SKM-1 (cell line): ENCODE measurements around the gene MMP24.

Experiments used
- DNase-seq: peaks from one replicate; lab custom pipeline; 2025; ENCODE audit not compliant: unreplicated experiment; lab: John Stamatoyannopoulos, UW

Gene MMP24

DNA sequence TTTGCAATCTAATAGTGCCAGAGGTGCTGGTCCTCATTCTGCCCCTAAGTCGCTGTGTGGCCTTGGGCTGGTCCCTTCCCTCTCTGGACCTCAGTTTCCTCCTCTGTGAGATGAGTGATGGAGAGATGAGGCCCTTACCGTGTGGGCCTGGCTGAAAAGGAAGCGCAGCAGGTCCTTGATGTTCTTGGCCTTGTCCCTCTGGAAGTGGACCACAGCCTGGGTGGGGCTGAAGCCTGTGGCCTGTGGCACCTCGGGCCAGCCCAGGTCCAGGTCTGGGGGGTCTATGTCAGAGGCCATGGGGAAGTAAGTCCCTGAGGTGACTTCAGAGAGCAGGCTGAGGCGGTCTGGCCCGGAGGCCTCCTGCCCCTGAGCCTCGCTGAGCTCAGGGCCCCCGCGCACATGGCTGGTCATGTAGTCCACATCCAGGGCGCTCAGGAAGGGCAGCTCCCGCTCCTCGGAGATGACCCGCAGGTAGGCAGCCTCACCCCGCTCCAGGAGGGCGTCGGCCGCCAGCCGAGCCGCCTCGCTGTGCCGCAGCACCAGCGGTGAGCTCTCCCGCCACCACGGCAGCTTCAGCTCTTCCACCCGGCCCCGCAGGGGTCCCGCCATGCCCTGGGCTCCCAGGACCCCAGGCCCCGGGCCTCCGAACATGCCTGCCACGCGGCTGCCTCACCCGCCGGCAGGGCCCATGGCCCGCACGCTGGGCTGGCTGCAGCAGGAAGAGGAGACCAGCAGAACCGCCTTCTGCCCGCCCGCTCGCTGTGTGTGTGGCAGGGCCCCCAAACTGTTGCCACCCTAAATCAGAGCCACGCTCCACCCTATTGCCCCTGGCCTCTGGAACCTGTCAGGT, 65.4 kb downstream of the MMP24 start, which contains the start of gene FAM83C:
Gene FAM83C (minus strand): TSS at position 772 of the 850 bp plus-strand sequence. CDS start 121 bp downstream, at position 651.
- no peak for DNase-seq

DNA sequence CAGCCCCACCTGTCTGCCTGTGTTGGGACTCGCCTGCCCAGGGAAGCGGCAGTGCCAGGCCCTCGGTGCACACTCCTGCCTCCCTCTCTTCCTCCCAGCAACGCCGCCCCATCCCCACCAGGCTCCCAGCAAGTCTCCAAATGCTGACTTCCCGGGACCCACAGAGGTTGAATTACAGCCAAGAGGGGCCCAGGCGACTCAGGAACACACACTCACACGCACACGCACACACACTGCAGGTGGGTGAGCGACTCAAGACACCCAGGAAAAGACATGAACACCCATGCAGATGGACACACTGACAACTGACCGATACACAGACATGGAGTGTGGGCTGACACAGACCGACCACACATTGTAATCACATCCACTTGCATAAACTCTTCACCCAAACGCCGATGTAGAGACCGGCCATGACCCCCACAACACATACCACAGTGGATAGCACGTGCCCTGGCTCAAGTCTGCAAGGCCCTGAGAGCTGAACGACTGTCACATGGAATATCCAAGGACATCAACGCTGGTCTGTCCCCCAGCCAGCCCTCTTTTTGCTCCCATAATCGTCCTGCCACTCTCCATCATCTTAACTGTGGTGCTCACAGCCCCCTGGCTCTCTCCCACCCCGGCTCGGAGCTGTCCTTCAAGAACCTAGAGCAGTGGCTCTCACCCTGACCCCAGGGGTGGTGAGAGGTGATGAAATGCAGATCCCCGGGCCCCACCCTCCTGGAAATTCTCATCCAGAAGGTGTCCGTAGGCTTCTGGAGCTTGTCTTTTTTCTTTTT, 66.2 kb downstream of the MMP24 start:
- DNase-seq, result no peak

DNA sequence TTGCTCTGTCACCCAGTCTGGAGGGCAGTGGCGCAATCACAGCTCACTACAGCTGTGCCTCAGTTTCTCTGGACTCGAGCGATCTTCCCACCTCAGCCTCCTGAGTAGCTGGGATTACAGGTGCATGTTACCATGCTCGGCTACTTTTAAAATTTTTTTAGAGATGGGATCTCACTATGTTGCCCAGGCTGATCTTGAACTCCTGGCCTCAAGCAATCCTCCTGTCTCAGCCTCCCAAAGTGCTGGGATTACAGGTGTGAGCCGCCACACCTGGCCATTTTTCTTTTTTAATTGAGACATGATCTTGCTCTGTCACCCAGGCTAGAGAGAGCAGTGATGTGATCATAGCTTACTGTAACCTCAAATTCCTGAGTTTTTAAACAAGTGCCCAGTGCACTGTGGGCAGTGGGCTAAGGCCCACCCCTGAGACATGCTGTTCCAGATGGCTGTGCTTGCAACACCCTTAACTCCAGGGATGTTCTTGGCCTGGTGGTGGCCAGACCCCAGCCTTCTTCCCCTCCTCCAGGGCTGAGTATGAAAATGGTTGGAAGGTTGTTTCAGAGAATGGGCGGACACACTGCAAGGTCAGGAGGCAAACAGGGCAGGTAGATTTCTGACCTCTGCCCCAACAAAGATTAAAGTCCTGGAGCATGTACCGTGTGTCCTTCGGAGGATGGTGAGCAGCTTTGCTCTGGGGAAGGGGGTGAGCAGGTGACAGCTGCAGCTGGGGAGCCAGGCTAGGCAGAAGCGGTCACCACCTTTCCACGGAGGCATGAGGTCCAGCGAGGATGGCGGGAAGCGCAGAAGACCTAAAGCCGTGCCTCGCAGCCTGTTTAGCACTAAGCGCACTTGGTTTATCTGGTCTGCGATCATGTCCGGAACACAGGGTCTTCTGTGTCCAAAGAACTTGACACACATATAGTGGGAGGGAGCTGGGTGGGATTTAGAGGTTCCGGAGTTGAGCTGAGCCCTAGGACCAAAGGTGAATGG, 67.1 kb downstream of the MMP24 start:
- no peak for DNase-seq

GRCh38 chr20:35294293-35294685, 67.8 kb downstream of the MMP24 start:
- DNase-seq, result no peak

GRCh38 chr20:35295058-35295457, 68.6 kb downstream of the MMP24 start:
- DNase-seq, result no peak

- DNase-seq, result no peak
Measured at GRCh38 chr20:35295674-35296073, 69.2 kb downstream of the MMP24 start.

- no peak for DNase-seq
Measured at GRCh38 chr20:35296101-35296554, 69.6 kb downstream of the MMP24 start.

- DNase-seq, result no peak
Measured at GRCh38 chr20:35297155-35297554, 70.7 kb downstream of the MMP24 start.

DNA sequence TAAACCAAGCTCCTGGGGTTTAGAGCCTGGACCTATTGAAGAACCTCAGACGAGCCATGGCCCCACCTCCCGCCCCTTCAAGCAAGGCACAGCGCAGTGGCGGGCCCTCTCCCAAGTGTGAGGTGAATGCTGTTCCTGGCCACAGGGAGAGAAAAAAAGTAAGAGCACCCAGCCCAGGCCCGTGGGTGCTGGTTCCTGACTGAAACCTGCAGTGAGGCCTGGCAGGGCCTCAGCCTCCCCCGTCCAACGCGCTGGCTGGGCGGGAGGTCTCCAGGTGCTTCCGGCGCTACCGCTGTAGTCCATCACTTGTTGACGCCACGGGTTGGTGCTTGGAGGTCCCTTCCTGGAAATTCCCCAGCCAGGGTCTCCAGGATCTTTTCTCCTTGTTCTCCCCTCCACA, 71.2 kb downstream of the MMP24 start:
- DNase-seq, result no peak

DNA sequence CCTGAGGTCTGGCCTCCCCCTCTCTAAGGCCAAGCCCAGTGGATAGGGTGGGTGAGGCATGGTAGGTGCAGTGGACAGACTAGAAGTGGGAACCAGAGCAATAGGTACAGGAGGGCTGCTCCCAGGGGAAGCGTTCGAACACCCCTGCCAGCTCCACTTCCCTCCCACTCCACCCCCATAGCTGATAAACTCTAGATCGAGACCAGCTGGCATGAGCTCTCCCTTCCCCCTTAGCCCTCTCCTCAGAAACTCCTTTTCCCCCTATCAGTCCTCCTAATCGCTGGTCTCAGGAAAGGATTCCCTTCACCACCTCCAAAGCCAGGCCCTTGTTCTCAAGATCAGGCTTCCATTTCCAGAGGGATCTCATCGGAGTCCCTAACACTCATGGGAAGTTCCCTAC, 71.8 kb downstream of the MMP24 start:
- DNase-seq, result no peak

DNA sequence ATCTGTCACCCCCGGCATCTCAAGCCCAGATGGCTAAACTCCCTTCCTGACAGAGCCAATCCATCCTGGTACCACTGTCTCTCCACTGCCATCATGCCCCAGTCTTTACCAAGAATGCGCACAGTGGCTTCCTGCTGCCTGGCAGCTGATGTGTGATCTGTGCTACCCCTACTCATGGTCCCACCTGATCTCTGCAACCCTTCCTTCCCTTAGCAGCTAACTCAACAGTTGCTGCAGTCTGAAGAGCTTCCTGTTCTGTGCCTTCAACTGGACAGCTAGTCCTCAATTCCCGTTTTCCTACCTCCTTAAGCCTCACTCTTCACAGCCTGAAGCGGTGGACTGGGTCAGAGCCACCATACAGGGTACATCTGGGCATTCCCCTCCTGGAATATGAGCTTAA, 73.3 kb downstream of the MMP24 start:
- no peak for DNase-seq

DNA sequence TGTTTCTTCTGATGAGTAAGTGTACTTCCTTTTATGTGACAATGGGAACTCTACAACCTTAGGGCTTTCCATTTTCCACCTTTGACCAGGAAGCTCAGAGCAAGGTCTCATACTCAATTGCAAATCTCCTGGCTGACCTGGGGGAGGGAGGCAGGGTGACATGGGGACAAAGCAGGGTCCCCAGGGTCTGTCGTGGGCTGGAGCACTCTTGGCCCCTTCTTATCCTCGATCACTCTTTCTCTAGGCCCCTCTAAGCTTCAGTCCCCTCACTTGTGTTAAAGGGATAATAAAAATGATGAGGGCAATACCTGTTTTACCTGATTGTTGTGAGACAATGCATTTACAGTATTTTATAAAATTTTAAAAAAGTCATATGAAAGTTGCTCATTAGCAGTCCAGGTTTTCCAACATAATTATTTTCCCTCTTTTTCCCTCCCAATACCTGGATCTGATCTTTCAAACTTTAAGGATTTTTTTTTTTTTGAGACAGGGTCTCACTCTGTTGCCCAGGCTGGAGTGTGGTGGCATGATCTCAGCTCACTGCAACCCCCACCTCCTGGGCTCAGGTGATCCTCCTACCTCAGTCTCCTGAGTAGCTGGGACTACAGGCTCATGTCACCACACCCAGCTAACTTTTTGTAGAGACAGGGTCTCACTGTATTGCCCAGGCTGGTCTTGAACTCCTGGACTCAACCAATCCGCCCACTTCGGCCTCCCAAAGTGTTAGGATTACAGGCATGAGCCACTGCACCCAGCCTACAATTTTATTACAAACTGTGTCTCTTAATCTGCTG, 74.2 kb downstream of the MMP24 start:
- no peak for DNase-seq

DNA sequence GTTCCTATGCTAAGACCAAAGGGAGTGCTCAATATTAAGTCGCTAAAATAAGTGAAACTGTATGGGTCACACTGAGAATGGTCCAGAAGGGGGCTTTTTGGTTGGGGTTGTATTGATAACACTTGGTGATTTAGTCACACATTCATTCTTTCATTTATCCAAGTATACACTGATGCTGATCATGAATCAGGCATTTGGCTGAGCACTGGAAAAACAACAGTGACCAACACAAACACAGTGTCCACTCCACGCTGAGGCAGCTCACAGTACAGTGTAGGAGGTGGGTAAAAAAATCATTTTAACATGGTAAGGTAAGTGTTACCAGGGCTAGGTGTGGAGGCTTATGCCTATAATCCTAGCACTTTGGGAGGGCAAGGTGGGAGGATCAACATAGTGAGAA, 74.9 kb downstream of the MMP24 start:
- DNase-seq, result no peak

- DNase-seq, result no peak
Measured at GRCh38 chr20:35302421-35303335, 76.2 kb downstream of the MMP24 start.

GRCh38 chr20:35303382-35303734, 76.9 kb downstream of the MMP24 start:
- DNase-seq, result no peak

DNA sequence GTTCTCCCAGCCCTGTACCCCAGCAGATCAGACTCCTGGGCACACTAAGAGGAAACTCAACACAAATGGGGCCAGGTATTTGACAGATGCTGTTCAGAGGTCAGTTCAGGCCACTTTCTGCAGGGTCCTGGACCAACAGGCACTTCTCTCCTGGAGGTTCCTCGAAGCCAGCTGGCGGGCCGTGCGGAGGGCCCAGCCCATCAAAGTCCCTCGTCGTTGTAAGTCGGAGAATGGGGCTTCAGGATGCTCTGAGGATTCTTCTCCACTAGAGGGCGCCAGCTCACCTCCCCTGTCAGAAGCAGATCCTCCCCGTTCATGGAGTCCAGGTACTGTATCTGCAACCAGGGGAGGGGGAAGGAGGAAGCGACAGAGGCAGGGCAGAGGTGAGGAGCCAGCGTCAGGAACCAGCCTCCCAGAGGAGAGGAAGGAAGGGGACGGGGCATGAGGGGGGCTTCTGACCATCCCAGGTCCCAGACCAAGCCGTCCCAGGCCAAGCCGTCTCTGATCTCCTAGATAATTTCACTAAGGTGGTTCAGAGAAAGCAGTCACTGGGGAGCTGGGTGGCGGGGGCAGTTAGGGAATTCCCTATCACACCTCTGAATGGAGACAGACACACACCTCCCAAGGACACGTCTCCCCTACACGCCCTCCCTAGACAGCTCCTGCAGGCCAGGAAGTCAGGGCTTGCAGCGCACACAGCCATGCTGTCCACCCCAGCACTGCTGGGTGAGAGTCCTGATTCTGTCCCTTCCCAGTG, 77.4 kb downstream of the MMP24 start:
- peak; percentile 89 for DNase-seq

DNA sequence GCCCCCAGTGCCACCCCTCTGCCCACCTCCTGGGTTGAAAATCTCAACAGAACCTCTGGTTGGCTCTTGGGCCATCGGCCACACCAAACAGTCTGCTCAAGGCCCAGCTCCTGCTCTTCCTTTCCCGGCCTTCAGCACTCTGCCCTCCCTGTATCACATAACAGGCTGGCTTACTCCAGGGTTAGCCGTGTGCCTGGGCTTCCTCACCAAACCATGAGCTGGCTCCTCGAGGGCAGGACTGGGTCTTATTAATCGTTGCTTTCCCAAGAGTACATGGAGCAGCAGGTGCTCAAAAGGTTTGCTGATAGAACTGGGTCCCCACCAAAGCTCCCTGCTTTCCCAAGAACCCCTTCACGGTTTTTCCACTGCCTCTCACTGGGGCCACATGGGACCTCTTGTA, 78.5 kb downstream of the MMP24 start:
- no peak for DNase-seq
